Measurements from ENCODE around the gene MAML3.

DNA sequence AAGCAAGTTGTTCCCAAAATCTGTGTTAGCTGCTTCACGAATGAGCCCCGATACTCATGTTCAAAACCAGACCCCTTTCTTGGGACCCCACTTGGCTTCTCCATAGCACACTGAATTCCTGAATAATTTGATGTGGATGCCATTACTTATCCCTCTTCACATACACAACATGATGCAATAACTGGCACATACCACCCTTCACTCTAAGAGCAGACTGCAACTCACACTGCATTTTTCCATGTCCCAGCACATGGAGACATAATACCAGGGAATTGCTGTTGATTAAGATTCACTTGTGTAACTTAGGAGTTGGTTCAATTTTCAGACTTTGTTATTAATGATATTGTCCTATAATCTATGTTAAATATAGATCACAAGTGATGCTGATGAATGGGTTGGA lies 213.4 kb downstream of the MAML3 start:
- no peak for TF ChIP-seq EZH2 (IDR thresholded peaks at IDR 0.05; ENCODE audit: borderline replicate concordance, low read length)
- TF ChIP-seq, protein P1, sequence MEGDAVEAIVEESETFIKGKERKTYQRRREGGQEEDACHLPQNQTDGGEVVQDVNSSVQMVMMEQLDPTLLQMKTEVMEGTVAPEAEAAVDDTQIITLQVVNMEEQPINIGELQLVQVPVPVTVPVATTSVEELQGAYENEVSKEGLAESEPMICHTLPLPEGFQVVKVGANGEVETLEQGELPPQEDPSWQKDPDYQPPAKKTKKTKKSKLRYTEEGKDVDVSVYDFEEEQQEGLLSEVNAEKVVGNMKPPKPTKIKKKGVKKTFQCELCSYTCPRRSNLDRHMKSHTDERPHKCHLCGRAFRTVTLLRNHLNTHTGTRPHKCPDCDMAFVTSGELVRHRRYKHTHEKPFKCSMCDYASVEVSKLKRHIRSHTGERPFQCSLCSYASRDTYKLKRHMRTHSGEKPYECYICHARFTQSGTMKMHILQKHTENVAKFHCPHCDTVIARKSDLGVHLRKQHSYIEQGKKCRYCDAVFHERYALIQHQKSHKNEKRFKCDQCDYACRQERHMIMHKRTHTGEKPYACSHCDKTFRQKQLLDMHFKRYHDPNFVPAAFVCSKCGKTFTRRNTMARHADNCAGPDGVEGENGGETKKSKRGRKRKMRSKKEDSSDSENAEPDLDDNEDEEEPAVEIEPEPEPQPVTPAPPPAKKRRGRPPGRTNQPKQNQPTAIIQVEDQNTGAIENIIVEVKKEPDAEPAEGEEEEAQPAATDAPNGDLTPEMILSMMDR (IDR thresholded peaks at IDR 0.05; ENCODE audit: low read length): no peak
